Small intestine (tissue), 7 donors: ENCODE results near the gene RAC2. TPM values are rescaled to one million over a fixed set of nuclear protein-coding genes. Genes with fewer than 3 reads are reported as not detected.

Source experiments
- DNase-seq, 2 donors: peaks; one replicate each; pipeline versions ENCODE4 v3.0.0 to v3.0.0-alpha.2; 2013
- FAIRE-seq: peaks from 2 replicates; lab custom pipeline; 2012; peaks lifted over from hg19 to GRCh38; lab: Jason Lieb, UNC
- H3K27ac ChIP-seq, 3 donors: one replicate each; pipeline ENCODE4 v1.5.1; 2013; ENCODE audit warnings: low read length in 2 of 3, mild to moderate bottlenecking in 2 of 3, control low read depth in 1 of 3, inconsistent platforms in 1 of 3, low read depth in 1 of 3, moderate library complexity in 1 of 3
- H3K27me3 ChIP-seq, 3 donors: one replicate each; pipeline ENCODE4 v1.6.1; 2013; ENCODE audit warnings: low read length in 3 of 3, inconsistent platforms in 1 of 3; ENCODE audit not compliant: control insufficient read depth in 3 of 3, insufficient read depth in 3 of 3
- H3K36me3 ChIP-seq, 3 donors: one replicate each; pipeline ENCODE4 v1.6.1; 2013; ENCODE audit warnings: low read length in 3 of 3, inconsistent platforms in 1 of 3, low read depth in 1 of 3, mild to moderate bottlenecking in 1 of 3, moderate library complexity in 1 of 3; ENCODE audit not compliant: control insufficient read depth in 3 of 3, insufficient read depth in 2 of 3
- H3K4me1 ChIP-seq, 3 donors: one replicate each; pipeline ENCODE4 v1.6.1; 2013; ENCODE audit warnings: low read length in 2 of 3, inconsistent platforms in 1 of 3, low read depth in 1 of 3, mild to moderate bottlenecking in 1 of 3, moderate library complexity in 1 of 3; ENCODE audit not compliant: control insufficient read depth in 3 of 3, insufficient read depth in 2 of 3
- H3K4me3 ChIP-seq, 3 donors: one replicate each; pipeline ENCODE4 v1.5.1; 2013; ENCODE audit warnings: low read length in 3 of 3, control low read depth in 1 of 3, inconsistent platforms in 1 of 3, low read depth in 1 of 3, mild to moderate bottlenecking in 1 of 3, moderate library complexity in 1 of 3
- H3K9me3 ChIP-seq, 2 donors: one replicate each; pipeline ENCODE4 v1.6.1; 2013; ENCODE audit warnings: low read depth in 1 of 2, low read length in 1 of 2; ENCODE audit not compliant: control insufficient read depth in 2 of 2, insufficient read depth in 1 of 2
- WGBS, 3 donors: extraction: QIAGEN DNeasy Blood & Tissue Kit; methylation state at CpG; one replicate each; pipeline ENCODE4 v1.1.7; 2013; 5-methylcytosine and 5-hydroxymethylcytosine counted together
- polyA plus RNA-seq, 4 donors: library from polyadenylated mRNA; stranded (reverse) in 3 of 4; unstranded in 1 of 4; fragments of 200-250 nt in 3 of 4; fragments of 120-200 nt in 1 of 4; gene quantifications; one replicate each; pipeline versions ENCODE4 v1.2.1 to v1.2.3, GENCODE V29; 2013
- donor health status: healthy with polysubstance abuse.
- donor health status: control.
- donor health status: control.
- donor health status: Bipolar disorder and iron deficiency.
- donor health status: healthy.

RAC2 gene
- polyA plus RNA-seq, 4 donors: 12.1 to 41.1 (median 24.8) TPM

GRCh38 chr22:37192741-37193140, 51.3 kb downstream of the RAC2 start:
- no peak overlapping the region for H3K27ac ChIP-seq
- peaks cover 0 to 6% of the 10 kb centered on the region in 2 donors for H3K9me3 ChIP-seq
- peaks cover 9 to 59% (median 9%) of the 10 kb centered on the region in 3 donors for H3K4me1 ChIP-seq
- DNase-seq: no peak
- FAIRE-seq: no peak
- H3K36me3 ChIP-seq: peaks cover 0 to 5% (median 0%) of the 10 kb centered on the region in 3 donors
- 95 to 100% (median 100%) methylated on average over 1 of the region's 1 CpG for WGBS, 3 donors
- H3K4me3 ChIP-seq: no peak overlapping the region
- H3K27me3 ChIP-seq: no peaks in the 10 kb centered on the region

GRCh38 chr22:37192204-37192603, 51.9 kb downstream of the RAC2 start:
- 34 to 70% (median 51%) methylated on average over 2 of the region's 2 CpGs for WGBS, 3 donors
- no peak overlapping the region for H3K27ac ChIP-seq
- peak; percentile 21 to 53 for DNase-seq

GRCh38 chr22:37190262-37190780, 53.7 kb downstream of the RAC2 start:
- peaks cover 0 to 6% of the 10 kb centered on the region in 2 donors for H3K9me3 ChIP-seq
- WGBS, 3 donors: 51 to 83% (median 56%) methylated on average over 4 of the region's 4 CpGs
- FAIRE-seq (no peak), DNase-seq (no peak)
- no peaks in the 10 kb centered on the region for H3K36me3 ChIP-seq
- peaks cover 7 to 52% (median 11%) of the 10 kb centered on the region in 3 donors for H3K4me1 ChIP-seq
- no peaks in the 10 kb centered on the region for H3K27me3 ChIP-seq
- H3K27ac ChIP-seq: no peak overlapping the region
- H3K4me3 ChIP-seq: no peak overlapping the region

More at GRCh38 chr22:37192204-37192603, 51.9 kb downstream of the RAC2 start:
- FAIRE-seq: no peak
- H3K9me3 ChIP-seq: peaks cover 0 to 6% of the 10 kb centered on the region in 2 donors
- H3K27me3 ChIP-seq: no peaks in the 10 kb centered on the region
- peaks cover 7 to 59% (median 8%) of the 10 kb centered on the region in 3 donors for H3K4me1 ChIP-seq
- H3K36me3 ChIP-seq: no peaks in the 10 kb centered on the region
- H3K4me3 ChIP-seq: no peak overlapping the region

GRCh38 chr22:37188901-37189466, 55.1 kb downstream of the RAC2 start:
- no peak for FAIRE-seq
- no peak for DNase-seq
- peaks cover 5 to 52% (median 11%) of the 10 kb centered on the region in 3 donors for H3K4me1 ChIP-seq

GRCh38 chr22:37187891-37188761, 55.9 kb downstream of the RAC2 start, which contains the start of gene C1QTNF6:
Gene C1QTNF6 (minus strand): TSS chr22:37188247. CDS start chr22:37188213, 34 bp downstream.
- DNase-seq (peak in 1 of 2 donors; percentile 62), FAIRE-seq (no peak)
- WGBS, 3 donors: 21 to 44% (median 30%) methylated on average over 14 to 17 of the region's 17 CpGs
- H3K27me3 ChIP-seq: no peaks in the 10 kb centered on the region
- H3K4me3 ChIP-seq: peak within 1 kb of the TSS in 1 of 3 donors; percentile 20
- H3K27ac ChIP-seq: peak within 1 kb of the TSS; percentile 35 to 82 (median 58)
- H3K36me3 ChIP-seq: peaks cover 0 to 17% (median 0%) of the 10 kb centered on the region in 3 donors
- peaks cover 0 to 5% of the 10 kb centered on the region in 2 donors for H3K9me3 ChIP-seq
- H3K4me1 ChIP-seq: peaks cover 3 to 44% (median 11%) of the 10 kb centered on the region in 3 donors

More at GRCh38 chr22:37188901-37189466, 55.1 kb downstream of the RAC2 start:
- peaks cover 0 to 12% (median 0%) of the 10 kb centered on the region in 3 donors for H3K36me3 ChIP-seq
- H3K27ac ChIP-seq: peak overlapping the region in 2 of 3 donors; percentile 58 to 82
- 64 to 80% (median 74%) methylated on average over 2 of the region's 2 CpGs for WGBS, 3 donors
- H3K4me3 ChIP-seq: no peak overlapping the region
- no peaks in the 10 kb centered on the region for H3K27me3 ChIP-seq
- peaks cover 0 to 6% of the 10 kb centered on the region in 2 donors for H3K9me3 ChIP-seq

- Histone ChIP-seq H3K4me1 (peaks cover 2 to 39% (median 11%) of the 10 kb centered on the region in 3 donors), H3K27me3 (no peaks in the 10 kb centered on the region), H3K9me3 (no peaks in the 10 kb centered on the region), H3K36me3 (peaks cover 0 to 18% (median 0%) of the 10 kb centered on the region in 3 donors), H3K4me3 (peak overlapping the region in 1 of 3 donors; percentile 20), H3K27ac (peak overlapping the region; percentile 35 to 82 (median 58))
- no peak for FAIRE-seq
- peak in 1 of 2 donors; percentile 44 for DNase-seq
- WGBS, 3 donors: 3 to 16% (median 15%) methylated on average over 5 of the region's 5 CpGs
Measured at GRCh38 chr22:37187552-37187890, 56.5 kb downstream of the RAC2 start.

- peak overlapping the region in 2 of 3 donors; percentile 58 to 82 for H3K27ac ChIP-seq
- DNase-seq: no peak
- WGBS, 3 donors: 45 to 82% (median 54%) methylated on average over 4 of the region's 4 CpGs
- peaks cover 0 to 23% (median 0%) of the 10 kb centered on the region in 3 donors for H3K36me3 ChIP-seq
- H3K9me3 ChIP-seq: no peaks in the 10 kb centered on the region
- FAIRE-seq: no peak
- peak overlapping the region in 1 of 3 donors; percentile 20 for H3K4me3 ChIP-seq
- peaks cover 0 to 36% (median 11%) of the 10 kb centered on the region in 3 donors for H3K4me1 ChIP-seq
- no peaks in the 10 kb centered on the region for H3K27me3 ChIP-seq
Measured at GRCh38 chr22:37186997-37187522, 57.0 kb downstream of the RAC2 start.
